OCI-LY3 (cell line): Measurements from ENCODE around the gene SLFNL1.

Source experiments
- H2AFZ ChIP-seq: fragments of 200-600, 300-600 bp; shearing (Covaris generic); 2 replicates; pipeline ENCODE4 v1.6.0; 2014; ENCODE audit warnings: antibody characterized with exemption, low read depth, low read length
- H3K27ac ChIP-seq: fragments of 200-600, 300-600 bp; sonication (generic); 2 replicates; pipeline ENCODE4 v1.5.1; 2014; ENCODE audit warnings: mild to moderate bottlenecking, low read length, moderate library complexity, mixed read lengths
- H3K27me3 ChIP-seq: fragments of 200-600, 300-600 bp; sonication (generic); 2 replicates; pipeline ENCODE4 v1.6.1; 2014; ENCODE audit warnings: low read depth, low read length, mixed read lengths
- H3K36me3 ChIP-seq: fragments of 200-600, 300-600 bp; sonication (generic); replicated peaks from 2 replicates; pipeline ENCODE3; 2014; ENCODE audit warnings: low read depth, low read length, mixed read lengths
- H3K4me1 ChIP-seq: fragments of 300-600, 200-600 bp; sonication (generic); 2 replicates; pipeline ENCODE4 v1.6.1; 2014; ENCODE audit warnings: low read length, mixed read lengths
- H3K4me2 ChIP-seq: fragments of 200-600, 300-600 bp; sonication (generic); 2 replicates; pipeline ENCODE4 v1.6.1; 2014; ENCODE audit warnings: low read length, mixed read lengths
- H3K4me3 ChIP-seq: fragments of 300-600, 200-600 bp; sonication (generic); 2 replicates; pipeline ENCODE4 v1.5.1; 2014; ENCODE audit warnings: antibody characterized with exemption, mild to moderate bottlenecking, low read length, moderate library complexity
- H3K79me2 ChIP-seq: fragments of 300-600, 200-600 bp; shearing (Covaris generic); 2 replicates; pipeline ENCODE4 v1.6.1; 2014; ENCODE audit warnings: mild to moderate bottlenecking, low read length, mixed read lengths
- H3K9ac ChIP-seq: fragments of 300-600, 200-600 bp; shearing (Covaris generic); 2 replicates; pipeline ENCODE4 v1.6.0; 2014; ENCODE audit warnings: mild to moderate bottlenecking, low read length, moderate library complexity
- H3K9me3 ChIP-seq: fragments of 200-600, 300-600 bp; shearing (Covaris generic); 2 replicates; pipeline ENCODE4 v1.6.1; 2014; ENCODE audit warnings: low read length, mixed read lengths; ENCODE audit not compliant: insufficient read depth
- H4K20me1 ChIP-seq: fragments of 200-600, 300-600 bp; sonication (generic); 2 replicates; pipeline ENCODE4 v1.6.1; 2016; ENCODE audit warnings: low read length, mixed read lengths; ENCODE audit not compliant: insufficient read depth
- CTCF ChIP-seq: fragments of 200-600, 300-600 bp; sonication (generic); IDR thresholded peaks from 2 replicates; pipeline ENCODE4 v1.5.1; 2014; ENCODE audit warnings: antibody characterized with exemption, low read length, low read depth
- EZH2phosphoT487 ChIP-seq: fragments of 200-600 bp; shearing (Covaris generic); IDR thresholded peaks from 2 replicates; pipeline ENCODE4 v1.6.1; 2018; ENCODE audit warnings: antibody characterized with exemption, mixed run types, low read depth

Gene SLFNL1

GRCh38 chr1:41015897-41016470 is 5.5 kb downstream of the SLFNL1 start:
- Histone ChIP-seq H3K27me3 (no peaks in the 10 kb centered on the region), H3K27ac (no peak overlapping the region), H3K4me2 (no peak overlapping the region), H3K9me3 (no peaks in the 10 kb centered on the region), H3K4me1 (no peaks in the 10 kb centered on the region), H3K4me3 (no peak overlapping the region), H4K20me1 (no peaks in the 10 kb centered on the region), H2AFZ (no peak overlapping the region), H3K9ac (no peak overlapping the region), H3K79me2 (no peaks in the 10 kb centered on the region), H3K36me3 (peaks cover 9% of the 10 kb centered on the region)
- no peak for TF ChIP-seq EZH2phosphoT487
- TF ChIP-seq CTCF, result no peak

- no peaks in the 10 kb centered on the region for H3K27me3 ChIP-seq
- no peaks in the 10 kb centered on the region for H3K79me2 ChIP-seq
- no peak for TF ChIP-seq EZH2phosphoT487
- TF ChIP-seq CTCF, result no peak
- H4K20me1 ChIP-seq, result no peaks in the 10 kb centered on the region
- H3K27ac ChIP-seq, result no peak overlapping the region
- H2AFZ ChIP-seq, result no peak overlapping the region
- no peaks in the 10 kb centered on the region for H3K4me1 ChIP-seq
- H3K9ac ChIP-seq, result no peak overlapping the region
- H3K36me3 ChIP-seq, result peaks cover 14% of the 10 kb centered on the region
- H3K4me3 ChIP-seq, result no peak overlapping the region
- H3K9me3 ChIP-seq, result no peaks in the 10 kb centered on the region
- H3K4me2 ChIP-seq, result no peak overlapping the region
Measured at GRCh38 chr1:41015281-41015896, 6.1 kb downstream of the SLFNL1 start.

GRCh38 chr1:41014871-41015270 is 6.7 kb downstream of the SLFNL1 start:
- no peak for TF ChIP-seq CTCF
- TF ChIP-seq EZH2phosphoT487, result no peak
- H2AFZ ChIP-seq, result no peak overlapping the region
- H3K9ac ChIP-seq, result no peak overlapping the region
- peaks cover 19% of the 10 kb centered on the region for H3K36me3 ChIP-seq
- no peak overlapping the region for H3K27ac ChIP-seq
- H3K79me2 ChIP-seq, result no peaks in the 10 kb centered on the region
- no peak overlapping the region for H3K4me2 ChIP-seq
- H4K20me1 ChIP-seq, result no peaks in the 10 kb centered on the region
- H3K9me3 ChIP-seq, result no peaks in the 10 kb centered on the region
- no peak overlapping the region for H3K4me3 ChIP-seq
- H3K4me1 ChIP-seq, result no peaks in the 10 kb centered on the region
- no peaks in the 10 kb centered on the region for H3K27me3 ChIP-seq

GRCh38 chr1:41013796-41014195 is 7.7 kb downstream of the SLFNL1 start:
- Histone ChIP-seq H4K20me1 (no peaks in the 10 kb centered on the region), H3K27me3 (no peaks in the 10 kb centered on the region), H2AFZ (no peak overlapping the region), H3K79me2 (no peaks in the 10 kb centered on the region), H3K9me3 (no peaks in the 10 kb centered on the region), H3K4me1 (no peaks in the 10 kb centered on the region), H3K27ac (no peak overlapping the region), H3K36me3 (peaks cover 30% of the 10 kb centered on the region), H3K9ac (no peak overlapping the region), H3K4me2 (no peak overlapping the region), H3K4me3 (no peak overlapping the region)
- TF ChIP-seq EZH2phosphoT487 (no peak), CTCF (no peak)
